ENCODE data around the gene ARHGAP26. TPM values are rescaled to one million over a fixed set of nuclear protein-coding genes. Genes with fewer than 3 reads are reported as not detected.

The ARHGAP26 gene
- polyA plus RNA-seq, 1 donor (not counting 4 experiments of a cell fraction or from before 2014, with no cell fraction given), result 3.9 TPM

- H3K9ac ChIP-seq (ENCODE audit: control insufficient read depth, extremely low read depth, insufficient read depth, low read length), result no peak overlapping the region
- no peaks in the 10 kb centered on the region for H3K79me2 ChIP-seq (ENCODE audit: control insufficient read depth, insufficient read depth, low read length)
- no peak overlapping the region for H3K27ac ChIP-seq (ENCODE audit: control insufficient read depth, insufficient read depth, low read length)
- H3K9me1 ChIP-seq (ENCODE audit: control insufficient read depth, extremely low read depth, insufficient read depth, low read length), result no peaks in the 10 kb centered on the region
- H3K9me3 ChIP-seq (ENCODE audit: control insufficient read depth, low read depth, low read length), result no peaks in the 10 kb centered on the region
- no peaks in the 10 kb centered on the region for H3K27me3 ChIP-seq (ENCODE audit: control insufficient read depth, extremely low read depth, insufficient read depth, low read length)
- H4K20me1 ChIP-seq (ENCODE audit: control insufficient read depth, extremely low read depth, insufficient read depth, low read length), result no peaks in the 10 kb centered on the region
- no peak for TF ChIP-seq EZH2 (IDR thresholded peaks at IDR 0.05; ENCODE audit: low read length)
- TF ChIP-seq, protein P1, sequence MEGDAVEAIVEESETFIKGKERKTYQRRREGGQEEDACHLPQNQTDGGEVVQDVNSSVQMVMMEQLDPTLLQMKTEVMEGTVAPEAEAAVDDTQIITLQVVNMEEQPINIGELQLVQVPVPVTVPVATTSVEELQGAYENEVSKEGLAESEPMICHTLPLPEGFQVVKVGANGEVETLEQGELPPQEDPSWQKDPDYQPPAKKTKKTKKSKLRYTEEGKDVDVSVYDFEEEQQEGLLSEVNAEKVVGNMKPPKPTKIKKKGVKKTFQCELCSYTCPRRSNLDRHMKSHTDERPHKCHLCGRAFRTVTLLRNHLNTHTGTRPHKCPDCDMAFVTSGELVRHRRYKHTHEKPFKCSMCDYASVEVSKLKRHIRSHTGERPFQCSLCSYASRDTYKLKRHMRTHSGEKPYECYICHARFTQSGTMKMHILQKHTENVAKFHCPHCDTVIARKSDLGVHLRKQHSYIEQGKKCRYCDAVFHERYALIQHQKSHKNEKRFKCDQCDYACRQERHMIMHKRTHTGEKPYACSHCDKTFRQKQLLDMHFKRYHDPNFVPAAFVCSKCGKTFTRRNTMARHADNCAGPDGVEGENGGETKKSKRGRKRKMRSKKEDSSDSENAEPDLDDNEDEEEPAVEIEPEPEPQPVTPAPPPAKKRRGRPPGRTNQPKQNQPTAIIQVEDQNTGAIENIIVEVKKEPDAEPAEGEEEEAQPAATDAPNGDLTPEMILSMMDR (optimal IDR thresholded peaks at IDR 0.05 in 1 of 3, IDR thresholded peaks at IDR 0.05 in 1 of 3, conservative IDR thresholded peaks at IDR 0.05 in 1 of 3; ENCODE audit: extremely low read depth in 1 of 3, insufficient read depth in 2 of 3, low read length in 3 of 3), result no peak
- FAIRE-seq (no peak), DNase-seq (ENCODE audit: low read depth, low spot score) (no peak)
- no peak overlapping the region for H3K4me3 ChIP-seq (ENCODE audit: control insufficient read depth in 2 of 3, extremely low read depth in 1 of 3, insufficient read depth in 2 of 3, low read depth in 1 of 3, low read length in 3 of 3)
- H3K36me3 ChIP-seq (ENCODE audit: control insufficient read depth in 2 of 2, extremely low read depth in 1 of 2, insufficient read depth in 2 of 2, low read length in 2 of 2), result no peaks in the 10 kb centered on the region
- no peak overlapping the region for H3K4me2 ChIP-seq (ENCODE audit: control insufficient read depth, extremely low read depth, insufficient read depth, low read depth, low read length)
- no peak overlapping the region for H2AFZ ChIP-seq (ENCODE audit: control insufficient read depth, low read length)
- no peaks in the 10 kb centered on the region for H3K4me1 ChIP-seq (ENCODE audit: control insufficient read depth, extremely low read depth, insufficient read depth, low read length)
- dilution Hi-C loops (cut with MboI; ENCODE audit: extremely low pct_ligation_motif_present, low sequenced_read_pairs), result no loop called here
These were observed 498.2 kb downstream of the ARHGAP26 start for GRCh38 chr5:143268388-143268787.

DNA sequence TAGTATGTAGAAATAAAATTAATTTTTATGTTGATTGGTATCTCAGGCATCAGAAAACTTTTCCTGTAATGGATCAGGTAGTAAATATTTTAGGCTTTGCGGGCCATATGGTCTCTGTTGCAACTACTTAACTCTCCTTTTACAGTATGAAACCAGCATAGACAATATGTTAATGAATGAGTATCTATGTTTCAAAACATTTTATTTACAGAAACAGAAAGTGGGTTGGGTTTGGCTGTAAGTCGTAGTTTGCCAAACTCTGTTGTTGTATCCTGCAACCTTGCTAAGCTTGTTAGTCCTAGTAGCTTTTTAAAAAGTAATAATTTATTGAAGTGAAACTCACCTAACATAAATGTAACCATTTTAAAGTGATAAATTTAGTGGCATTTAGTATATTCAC is 501.3 kb downstream of the ARHGAP26 start:
- H3K9me1 ChIP-seq (ENCODE audit: control insufficient read depth, extremely low read depth, insufficient read depth, low read length), result no peaks in the 10 kb centered on the region
- H3K79me2 ChIP-seq (ENCODE audit: control insufficient read depth, insufficient read depth, low read length), result no peaks in the 10 kb centered on the region
- peaks cover 3% of the 10 kb centered on the region for H3K4me1 ChIP-seq (ENCODE audit: control insufficient read depth, extremely low read depth, insufficient read depth, low read length)
- H2AFZ ChIP-seq (ENCODE audit: control insufficient read depth, low read length), result no peak overlapping the region
- no peaks in the 10 kb centered on the region for H4K20me1 ChIP-seq (ENCODE audit: control insufficient read depth, extremely low read depth, insufficient read depth, low read length)
- H3K9ac ChIP-seq (ENCODE audit: control insufficient read depth, extremely low read depth, insufficient read depth, low read length), result no peak overlapping the region
- H3K36me3 ChIP-seq (ENCODE audit: control insufficient read depth in 2 of 2, extremely low read depth in 1 of 2, insufficient read depth in 2 of 2, low read length in 2 of 2), result no peaks in the 10 kb centered on the region
- FAIRE-seq (no peak), DNase-seq (ENCODE audit: low read depth, low spot score) (no peak)
- H3K4me2 ChIP-seq (ENCODE audit: control insufficient read depth, extremely low read depth, insufficient read depth, low read depth, low read length), result no peak overlapping the region
- no peaks in the 10 kb centered on the region for H3K27me3 ChIP-seq (ENCODE audit: control insufficient read depth, extremely low read depth, insufficient read depth, low read length)
- H3K27ac ChIP-seq (ENCODE audit: control insufficient read depth, insufficient read depth, low read length), result no peak overlapping the region
- TF ChIP-seq, protein P1 (optimal IDR thresholded peaks at IDR 0.05 in 1 of 3, IDR thresholded peaks at IDR 0.05 in 1 of 3, conservative IDR thresholded peaks at IDR 0.05 in 1 of 3; ENCODE audit: extremely low read depth in 1 of 3, insufficient read depth in 2 of 3, low read length in 3 of 3), result no peak
- no peak for TF ChIP-seq EZH2 (IDR thresholded peaks at IDR 0.05; ENCODE audit: low read length)
- no peak overlapping the region for H3K4me3 ChIP-seq (ENCODE audit: control insufficient read depth in 2 of 3, extremely low read depth in 1 of 3, insufficient read depth in 2 of 3, low read depth in 1 of 3, low read length in 3 of 3)
- dilution Hi-C loops (cut with MboI; ENCODE audit: extremely low pct_ligation_motif_present, low sequenced_read_pairs), result no loop called here
- H3K9me3 ChIP-seq (ENCODE audit: control insufficient read depth, low read depth, low read length), result no peaks in the 10 kb centered on the region

Data from keratinocyte (primary cell).